GM23248 (cell line): Measurements from ENCODE around the gene CNTN2. TPM values are rescaled to one million over a fixed set of nuclear protein-coding genes. Genes with fewer than 3 reads are reported as not detected.
A peak's percentile ranks its signal among the peaks of the same experiment; 100 is the strongest.

Experiments
- DNase-seq: peaks from one replicate; pipeline ENCODE4 v3.0.0-alpha.2; 2015
- H2AFZ ChIP-seq: fragments of 200-600 bp; sonication (generic); 2 replicates; pipeline ENCODE4 v1.6.1; 2016; ENCODE audit warnings: antibody characterized with exemption
- H3F3A ChIP-seq: fragments of 200-600 bp; sonication (generic); 2 replicates; pipeline ENCODE4 v1.6.1; 2016; ENCODE audit warnings: mild to moderate bottlenecking, antibody characterized with exemption, mixed run types; ENCODE audit not compliant: insufficient read depth
- H3K27ac ChIP-seq: fragments of 200-600 bp; sonication (generic); 2 replicates; pipeline ENCODE4 v1.5.1; 2016; ENCODE audit warnings: mild to moderate bottlenecking
- H3K27me3 ChIP-seq: fragments of 200-600 bp; sonication (generic); replicated peaks from 2 replicates; pipeline ENCODE4 v1.6.1; 2016; ENCODE audit warnings: mild to moderate bottlenecking; ENCODE audit not compliant: insufficient read depth
- H3K36me3 ChIP-seq: fragments of 200-600 bp; sonication (generic); 2 replicates; pipeline ENCODE4 v1.6.1; 2016; ENCODE audit warnings: low read depth, mild to moderate bottlenecking
- H3K4me1 ChIP-seq: fragments of 200-600 bp; sonication (generic); 2 replicates; pipeline ENCODE4 v1.6.1; 2016; ENCODE audit warnings: mild to moderate bottlenecking; ENCODE audit not compliant: insufficient read depth
- H3K4me2 ChIP-seq: fragments of 200-600 bp; sonication (generic); one replicate; pipeline ENCODE4 v1.6.1; 2016; ENCODE audit warnings: mild to moderate bottlenecking; ENCODE audit not compliant: unreplicated experiment
- H3K4me3 ChIP-seq: fragments of 200-600 bp; sonication (generic); 2 replicates; pipeline ENCODE4 v1.5.1; 2016; ENCODE audit warnings: mild to moderate bottlenecking
- H3K79me2 ChIP-seq: fragments of 200-600 bp; sonication (generic); 2 replicates; pipeline ENCODE4 v1.6.1; 2016; ENCODE audit warnings: mild to moderate bottlenecking; ENCODE audit not compliant: insufficient read depth
- H3K9ac ChIP-seq: fragments of 200-600 bp; sonication (generic); 2 replicates; pipeline ENCODE4 v1.6.1; 2016; ENCODE audit warnings: mild to moderate bottlenecking
- H3K9me2 ChIP-seq: fragments of 200-600 bp; sonication (generic); 2 replicates; pipeline ENCODE4 v1.6.1; 2016; ENCODE audit warnings: mixed run types, mild to moderate bottlenecking, moderate library complexity; ENCODE audit not compliant: insufficient read depth
- H3K9me3 ChIP-seq: fragments of 200-600 bp; sonication (generic); one replicate; pipeline ENCODE4 v1.6.1; 2017; ENCODE audit warnings: low read depth
- H4K20me1 ChIP-seq: fragments of 200-600 bp; sonication (generic); 2 replicates; pipeline ENCODE4 v1.6.0; 2016; ENCODE audit not compliant: insufficient read depth
- EZH2 ChIP-seq: fragments of 200-600 bp; sonication (generic); IDR thresholded peaks from 2 replicates; pipeline ENCODE4 v1.6.1; 2018; ENCODE audit warnings: antibody characterized with exemption, mild to moderate bottlenecking; ENCODE audit not compliant: insufficient read depth, poor library complexity, severe bottlenecking
- EZH2phosphoT487 ChIP-seq: fragments of 200-600 bp; sonication (generic); IDR thresholded peaks from 2 replicates; pipeline ENCODE4 v1.6.1; 2018; ENCODE audit warnings: antibody characterized with exemption, moderate library complexity, mild to moderate bottlenecking, low read depth; ENCODE audit not compliant: insufficient read depth
- WGBS, 2 experiments: methylation state at CpG; one replicate each; pipeline ENCODE4 v1.1.6; 2015 to 2017; ENCODE audit warnings: low lambda C conversion rate in 2 of 2, low coverage in 1 of 2; ENCODE audit errors: missing lambda C conversion rate in 2 of 2; 5-methylcytosine and 5-hydroxymethylcytosine counted together
- in situ Hi-C: fragments of 300-500 bp; cut with MboI; formaldehyde crosslinking; loops from 2 replicates; pipeline ENCODE4 v1.15.0; 2020
- polyA plus RNA-seq: library from polyadenylated mRNA; unstranded; fragments of >200 nt; fragmentation: Nextera tagmentation; extraction: Ambion mirVana; gene quantifications from 2 replicates; pipeline ENCODE4 v1.2.1, GENCODE V29; 2016
- total RNA-seq: library from RNA; depleted of rRNA; stranded (reverse); fragments of >200 nt; shearing (Covaris generic); gene quantifications from 2 replicates; pipeline ENCODE4 v1.2.3, GENCODE V29; 2014

CNTN2 gene
- total and polyA plus RNA-seq, 2 experiments from 2014 or later = not detected

GRCh38 chr1:205074513-205074912 lies 31.5 kb downstream of the CNTN2 start:
- no peak for DNase-seq
- Histone ChIP-seq H3K27ac (no peak overlapping the region), H3K4me2 (no peak overlapping the region), H3K27me3 (no peaks in the 10 kb centered on the region), H3K9ac (no peak overlapping the region), H3K36me3 (no peaks in the 10 kb centered on the region), H3K4me1 (no peaks in the 10 kb centered on the region), H3K9me2 (no peaks in the 10 kb centered on the region), H2AFZ (no peak overlapping the region), H3F3A (no peaks in the 10 kb centered on the region), H3K79me2 (no peaks in the 10 kb centered on the region), H4K20me1 (no peaks in the 10 kb centered on the region), H3K9me3 (no peaks in the 10 kb centered on the region), H3K4me3 (no peak overlapping the region)
- 80 to 94% methylated on average over 6 to 7 of the region's 7 CpGs for WGBS, 2 experiments
- TF ChIP-seq EZH2phosphoT487 (no peak), EZH2 (no peak)
- in situ Hi-C loops = no loop called here

- in situ Hi-C loops = no loop called here
Measured at GRCh38 chr1:205075642-205076155, 32.7 kb downstream of the CNTN2 start.

GRCh38 chr1:205076245-205076761 lies 33.3 kb downstream of the CNTN2 start:
- Histone ChIP-seq H3K36me3 (no peaks in the 10 kb centered on the region), H3K4me1 (no peaks in the 10 kb centered on the region), H3K4me3 (no peak overlapping the region), H4K20me1 (no peaks in the 10 kb centered on the region), H3F3A (no peaks in the 10 kb centered on the region), H3K79me2 (no peaks in the 10 kb centered on the region), H3K27me3 (no peaks in the 10 kb centered on the region), H3K9me2 (no peaks in the 10 kb centered on the region), H3K27ac (no peak overlapping the region), H2AFZ (no peak overlapping the region), H3K9me3 (no peaks in the 10 kb centered on the region), H3K9ac (no peak overlapping the region), H3K4me2 (no peak overlapping the region)
- 79 to 86% methylated on average over 4 of the region's 4 CpGs for whole genome bisulfite sequencing, 2 experiments
- in situ Hi-C loops = no loop called here
- TF ChIP-seq EZH2 (no peak), EZH2phosphoT487 (no peak)
- no peak for DNase-seq

More at GRCh38 chr1:205075642-205076155, 32.7 kb downstream of the CNTN2 start:
- H3K27ac ChIP-seq = no peak overlapping the region
- H3K4me3 ChIP-seq = no peak overlapping the region
- TF ChIP-seq EZH2 (no peak), EZH2phosphoT487 (no peak)
- no peak overlapping the region for H3K4me2 ChIP-seq
- 45% methylated on average over 7 of the region's 7 CpGs for WGBS, 2 experiments
- no peaks in the 10 kb centered on the region for H3F3A ChIP-seq
- H3K4me1 ChIP-seq = no peaks in the 10 kb centered on the region
- DNase-seq = no peak
- no peaks in the 10 kb centered on the region for H3K9me3 ChIP-seq
- no peaks in the 10 kb centered on the region for H3K79me2 ChIP-seq
- no peaks in the 10 kb centered on the region for H3K36me3 ChIP-seq
- H2AFZ ChIP-seq = no peak overlapping the region
- no peaks in the 10 kb centered on the region for H3K9me2 ChIP-seq
- no peaks in the 10 kb centered on the region for H4K20me1 ChIP-seq
- H3K9ac ChIP-seq = no peak overlapping the region
- H3K27me3 ChIP-seq = no peaks in the 10 kb centered on the region

GRCh38 chr1:205077158-205077933 lies 34.3 kb downstream of the CNTN2 start:
- Histone ChIP-seq H3K79me2 (no peaks in the 10 kb centered on the region), H2AFZ (no peak overlapping the region), H3K9ac (no peak overlapping the region), H3K9me3 (no peaks in the 10 kb centered on the region), H3K27ac (no peak overlapping the region), H3K36me3 (no peaks in the 10 kb centered on the region), H3K4me1 (no peaks in the 10 kb centered on the region), H4K20me1 (no peaks in the 10 kb centered on the region), H3K27me3 (no peaks in the 10 kb centered on the region), H3K9me2 (no peaks in the 10 kb centered on the region), H3F3A (no peaks in the 10 kb centered on the region), H3K4me3 (no peak overlapping the region), H3K4me2 (no peak overlapping the region)
- in situ Hi-C loops = no loop called here
- TF ChIP-seq EZH2 = no peak
- no peak for TF ChIP-seq EZH2phosphoT487
- 80 to 82% methylated on average over 7 of the region's 7 CpGs for WGBS, 2 experiments
- DNase-seq = peak; percentile 25
